Measurements from ENCODE around the gene ANKRD22.
"Not testable (repeated sequence)": the region's sequence is repeated elsewhere in the genome, so short reads cannot be mapped to it uniquely, and the experiment has no call there.

The ANKRD22 gene

GRCh38 chr10:88877298-88877697 lies 25.7 kb upstream of the ANKRD22 start:
- DNase-seq (ENCODE audit: low read depth) = no peak

- DNase-seq (ENCODE audit: low read depth) = no peak
These were observed 23.4 kb upstream of the ANKRD22 start for GRCh38 chr10:88875081-88875480.

- no peak for DNase-seq (ENCODE audit: low read depth)
These were observed 22.6 kb upstream of the ANKRD22 start for GRCh38 chr10:88874281-88874680.

- DNase-seq (ENCODE audit: low read depth) = no peak
These were observed 22.1 kb upstream of the ANKRD22 start for GRCh38 chr10:88873757-88874156.

- DNase-seq (ENCODE audit: low read depth) = no peak
These were observed 18.4 kb upstream of the ANKRD22 start for GRCh38 chr10:88870089-88870488.

GRCh38 chr10:88866454-88866853 lies 14.8 kb upstream of the ANKRD22 start:
- no peak for DNase-seq (ENCODE audit: low read depth)

GRCh38 chr10:88865281-88865876 lies 13.7 kb upstream of the ANKRD22 start:
- no peak for DNase-seq (ENCODE audit: low read depth)

- no peak for DNase-seq (ENCODE audit: low read depth)
These were observed 9.4 kb upstream of the ANKRD22 start for GRCh38 chr10:88861036-88861435.

- DNase-seq (ENCODE audit: low read depth) = no peak
These were observed 6.8 kb upstream of the ANKRD22 start for GRCh38 chr10:88858491-88858890.

GRCh38 chr10:88857831-88858230 lies 6.2 kb upstream of the ANKRD22 start:
- no peak for DNase-seq (ENCODE audit: low read depth)

- DNase-seq (ENCODE audit: low read depth) = no peak
These were observed 3.0 kb upstream of the ANKRD22 start for GRCh38 chr10:88854684-88855083.

- no peak for DNase-seq (ENCODE audit: low read depth)
These were observed 1.7 kb upstream of the ANKRD22 start for GRCh38 chr10:88853155-88853881.

GRCh38 chr10:88852327-88852726 lies 683 bp upstream of the ANKRD22 start:
- DNase-seq (ENCODE audit: low read depth) = no peak

- no peak for DNase-seq (ENCODE audit: low read depth)
These were observed 932 bp downstream of the ANKRD22 start for GRCh38 chr10:88850712-88851111.

- no peak for DNase-seq (ENCODE audit: low read depth)
These were observed 2.4 kb downstream of the ANKRD22 start for GRCh38 chr10:88849234-88849633.

GRCh38 chr10:88848499-88848898 lies 3.1 kb downstream of the ANKRD22 start:
- DNase-seq (ENCODE audit: low read depth) = peak; percentile 62

GRCh38 chr10:88843171-88843570 lies 8.5 kb downstream of the ANKRD22 start:
- no peak for DNase-seq (ENCODE audit: low read depth)

- no peak for DNase-seq (ENCODE audit: low read depth)
These were observed 10.1 kb downstream of the ANKRD22 start for GRCh38 chr10:88841316-88842111.

GRCh38 chr10:88840881-88841280 lies 10.8 kb downstream of the ANKRD22 start:
- DNase-seq (ENCODE audit: low read depth) = no peak

GRCh38 chr10:88840104-88840503 lies 11.5 kb downstream of the ANKRD22 start:
- no peak for DNase-seq (ENCODE audit: low read depth)

- DNase-seq (ENCODE audit: low read depth) = no peak
These were observed 12.8 kb downstream of the ANKRD22 start for GRCh38 chr10:88838766-88839350.

GRCh38 chr10:88837632-88838031 lies 14.0 kb downstream of the ANKRD22 start:
- not testable (repeated sequence) for DNase-seq (ENCODE audit: low read depth)

GRCh38 chr10:88835910-88836221 lies 15.8 kb downstream of the ANKRD22 start:
- no peak for DNase-seq (ENCODE audit: low read depth)
